NCI-H774 (cell line): Measurements from ENCODE around the gene RNF224.
"Not testable (repeated sequence)": the region's sequence is repeated elsewhere in the genome, so short reads cannot be mapped to it uniquely, and the experiment has no call there.

Experiments used
- DNase-seq: peaks from one replicate; lab custom pipeline; 2025; lab: John Stamatoyannopoulos, UW

RNF224 gene

DNA sequence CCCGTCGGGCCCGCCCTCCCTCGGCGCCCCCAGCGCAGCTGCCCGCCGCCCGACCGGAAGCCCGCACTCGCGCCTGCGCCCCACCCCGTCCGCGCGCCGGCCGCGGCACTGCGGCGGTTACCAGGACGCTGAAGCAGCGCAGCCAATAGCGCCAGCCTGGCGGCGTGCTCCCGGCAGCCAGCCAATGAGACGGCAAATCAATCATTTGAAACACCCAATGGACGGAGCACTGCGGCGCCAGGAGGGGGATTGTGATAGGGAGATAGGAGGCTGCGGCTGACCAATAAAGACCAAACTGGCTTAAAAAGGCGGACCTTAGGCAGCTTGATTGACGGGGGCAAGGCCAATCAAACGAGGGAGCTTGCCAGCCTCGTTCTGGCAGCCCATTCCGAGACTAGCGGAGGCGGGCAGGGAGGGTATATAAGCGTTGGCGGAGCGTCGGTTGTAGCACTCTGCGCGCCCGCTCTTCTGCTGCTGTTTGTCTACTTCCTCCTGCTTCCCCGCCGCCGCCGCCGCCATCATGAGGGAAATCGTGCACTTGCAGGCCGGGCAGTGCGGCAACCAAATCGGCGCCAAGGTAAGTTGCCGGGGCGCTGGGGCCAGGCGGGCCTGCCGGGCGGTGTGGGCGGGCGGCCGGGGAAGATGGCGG is 13.7 kb downstream of the RNF224 start, which contains the start of gene TUBB4B:
TSS of gene TUBB4B (plus strand) at position 447 of the 649 bp plus-strand sequence. CDS start at position 521, 74 bp downstream.
- peak; percentile 100 for DNase-seq

DNA sequence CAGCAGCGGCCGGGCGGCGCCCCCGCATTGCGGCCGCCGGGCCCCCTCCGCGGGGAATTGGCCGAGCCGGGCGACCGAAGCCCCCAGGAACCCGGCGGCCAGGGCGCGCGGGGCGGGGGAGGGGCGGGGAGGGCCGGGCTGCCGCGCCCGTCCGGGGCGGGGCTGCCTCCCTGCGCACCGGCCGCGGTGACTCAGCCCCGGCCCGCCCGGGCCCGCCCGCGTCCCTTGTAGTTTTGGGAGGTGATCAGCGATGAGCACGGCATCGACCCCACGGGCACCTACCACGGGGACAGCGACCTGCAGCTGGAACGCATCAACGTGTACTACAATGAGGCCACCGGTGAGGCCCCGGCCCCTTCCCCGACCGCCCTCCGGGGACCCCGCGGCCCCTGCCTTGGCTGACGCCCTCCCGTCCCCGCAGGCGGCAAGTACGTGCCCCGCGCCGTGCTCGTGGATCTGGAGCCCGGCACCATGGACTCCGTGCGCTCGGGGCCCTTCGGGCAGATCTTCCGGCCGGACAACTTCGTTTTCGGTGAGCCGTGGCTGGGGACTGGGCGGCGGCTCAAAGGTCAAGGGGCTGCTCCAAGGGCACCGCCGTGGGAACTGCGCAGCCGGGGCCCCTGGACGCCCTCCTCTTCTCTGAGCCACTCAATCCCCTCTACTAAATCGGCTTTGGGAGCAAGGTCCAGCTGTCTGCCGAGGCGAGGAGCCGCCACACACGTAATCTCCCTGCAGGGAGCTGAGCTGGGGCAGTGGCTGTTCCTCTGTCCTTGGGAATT is 14.4 kb downstream of the RNF224 start:
- DNase-seq = peak; percentile 48

- no peak for DNase-seq
Measured at GRCh38 chr9:137242269-137243203, 15.2 kb downstream of the RNF224 start.

DNA sequence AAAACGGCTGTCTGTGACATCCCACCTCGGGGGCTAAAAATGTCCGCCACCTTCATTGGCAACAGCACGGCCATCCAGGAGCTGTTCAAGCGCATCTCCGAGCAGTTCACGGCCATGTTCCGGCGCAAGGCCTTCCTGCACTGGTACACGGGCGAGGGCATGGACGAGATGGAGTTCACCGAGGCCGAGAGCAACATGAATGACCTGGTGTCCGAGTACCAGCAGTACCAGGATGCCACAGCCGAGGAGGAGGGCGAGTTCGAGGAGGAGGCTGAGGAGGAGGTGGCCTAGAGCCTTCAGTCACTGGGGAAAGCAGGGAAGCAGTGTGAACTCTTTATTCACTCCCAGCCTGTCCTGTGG is 15.9 kb downstream of the RNF224 start:
- not testable (repeated sequence) for DNase-seq

GRCh38 chr9:137243626-137244485 is 16.6 kb downstream of the RNF224 start:
- no peak for DNase-seq

DNA sequence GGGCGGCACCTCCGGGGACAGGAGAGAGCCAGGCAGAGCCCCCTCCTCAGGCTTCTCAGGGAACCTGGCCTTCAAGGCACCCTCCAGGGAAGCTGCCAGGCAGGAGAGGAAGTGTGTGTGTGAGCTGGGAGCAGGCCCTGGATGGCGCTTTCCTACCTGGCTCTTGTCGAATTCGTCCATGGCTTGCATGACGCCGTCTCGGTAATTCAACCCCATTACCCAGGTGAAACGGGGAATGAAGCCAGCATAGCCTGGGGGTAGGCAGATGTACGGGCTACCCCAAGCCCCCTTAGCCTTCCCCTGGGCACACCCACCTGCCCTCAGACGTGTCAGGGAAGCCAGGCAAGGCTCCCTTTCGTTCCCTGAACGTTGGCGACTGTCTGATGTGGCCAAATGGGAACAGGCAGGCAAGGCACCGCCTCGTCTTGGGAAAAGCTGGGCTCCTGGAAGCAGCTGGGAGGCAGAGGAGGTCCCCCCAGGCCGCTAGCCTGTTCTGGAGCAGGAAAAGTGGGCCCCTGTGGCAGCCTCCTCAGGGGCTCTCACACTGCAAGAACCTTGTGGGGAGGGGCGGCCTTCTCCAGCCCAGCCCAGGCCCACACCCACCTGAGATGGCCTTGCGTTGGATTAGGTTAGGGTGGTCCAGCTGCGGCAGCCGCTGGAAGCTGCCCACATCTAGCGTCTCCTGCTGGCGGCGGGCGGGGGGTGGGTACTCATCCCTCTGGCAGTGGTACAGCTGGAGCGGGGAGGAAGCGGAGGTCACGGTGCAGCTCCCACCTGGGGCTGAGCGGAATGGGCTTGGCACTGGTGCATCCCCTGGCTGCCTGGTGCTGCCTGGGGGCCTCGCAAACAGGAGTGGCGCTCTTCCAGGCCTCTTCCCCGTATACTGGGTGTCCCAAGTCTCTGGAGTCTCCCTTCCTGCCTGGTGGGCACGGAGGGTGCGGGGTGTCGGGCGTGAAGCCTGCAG is 17.5 kb downstream of the RNF224 start:
- no peak for DNase-seq

GRCh38 chr9:137245450-137246421 is 18.4 kb downstream of the RNF224 start:
- DNase-seq = no peak

- peak; percentile 17 for DNase-seq
Measured at GRCh38 chr9:137247135-137247915, 20.0 kb downstream of the RNF224 start.

DNA sequence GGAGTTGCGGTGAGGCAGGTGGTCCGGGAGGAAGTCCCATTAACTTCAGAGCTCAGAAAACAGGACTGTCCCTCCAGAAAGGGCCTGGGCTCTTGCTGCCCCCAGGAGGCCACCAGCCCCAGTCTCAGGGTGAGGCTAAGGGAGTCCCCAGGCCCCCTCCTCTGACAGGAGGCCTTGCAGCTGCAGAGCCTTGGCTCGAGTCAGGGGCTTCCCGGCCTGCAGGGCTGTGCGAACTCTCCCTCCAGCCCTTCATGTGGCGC is 20.5 kb downstream of the RNF224 start:
- no peak for DNase-seq

- DNase-seq = no peak
Measured at GRCh38 chr9:137250329-137251193, 23.3 kb downstream of the RNF224 start.

- DNase-seq = no peak
Measured at GRCh38 chr9:137251194-137251461, 23.8 kb downstream of the RNF224 start, which contains the start of gene STPG3. Gene STPG3 (plus strand): TSS chr9:137251286. CDS start chr9:137251287, 1 bp downstream.

GRCh38 chr9:137251490-137252268 is 24.4 kb downstream of the RNF224 start:
- no peak for DNase-seq

DNA sequence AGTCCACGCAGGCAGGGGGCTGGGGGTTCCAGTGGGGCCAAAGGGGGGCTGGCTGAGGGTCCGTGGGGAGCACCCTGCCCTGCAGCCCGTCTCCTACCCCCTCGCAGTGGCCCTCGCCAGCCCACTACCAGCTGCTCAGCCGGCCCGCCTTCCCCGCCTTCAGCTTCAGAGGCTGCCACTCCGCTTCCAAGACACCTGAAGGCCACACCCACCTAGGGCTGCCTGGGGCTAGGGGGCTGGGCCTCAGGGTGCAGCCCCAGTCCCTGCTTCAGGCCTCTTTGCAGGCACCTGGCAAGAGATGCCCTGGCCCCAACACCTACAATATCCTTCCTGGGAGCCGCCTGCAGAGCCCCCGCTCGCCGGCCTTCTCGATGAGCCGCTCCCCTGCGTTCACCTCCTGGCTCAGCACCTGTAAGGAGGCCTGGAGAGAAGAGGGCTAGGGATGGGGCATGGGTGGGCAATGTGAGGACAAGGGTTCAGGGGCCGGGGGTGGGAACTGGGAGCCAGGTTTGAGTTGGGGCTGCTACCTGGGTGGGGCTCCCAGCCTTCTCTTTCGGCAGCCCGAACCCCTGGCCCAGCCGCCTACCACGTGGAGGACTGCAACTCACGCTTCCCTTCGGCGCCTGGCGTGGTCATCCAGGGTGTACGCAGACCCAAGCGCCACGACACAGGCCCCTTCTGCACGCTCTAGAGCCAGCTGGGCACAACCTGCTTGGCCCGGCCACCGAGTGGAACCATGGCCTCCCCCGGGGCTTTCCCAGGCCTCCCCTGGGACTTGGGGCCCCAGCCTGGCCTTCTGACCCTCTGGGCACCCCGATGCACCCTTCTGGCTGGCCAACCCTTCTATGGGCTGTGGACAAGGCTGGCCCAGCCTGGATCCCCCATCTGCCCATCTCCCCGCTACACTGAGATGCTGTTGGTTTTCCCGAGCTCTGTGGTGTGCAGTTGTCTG is 25.5 kb downstream of the RNF224 start:
- DNase-seq = no peak

GRCh38 chr9:137253717-137254623 is 26.7 kb downstream of the RNF224 start:
- DNase-seq = no peak
